ENCODE measurements around the gene NR1H2.
"Not testable (repeated sequence)": the region's sequence is repeated elsewhere in the genome, so short reads cannot be mapped to it uniquely, and the experiment has no call there.

The NR1H2 gene

GRCh38 chr19:50347089-50347581, 29.1 kb upstream of the NR1H2 start:
- not testable (repeated sequence) for DNase-seq

- no peak for DNase-seq
Measured at GRCh38 chr19:50349277-50350057, 26.8 kb upstream of the NR1H2 start.

- DNase-seq = no peak
Measured at GRCh38 chr19:50352242-50352641, 24.0 kb upstream of the NR1H2 start.

GRCh38 chr19:50353487-50353880, 22.8 kb upstream of the NR1H2 start:
- not testable (repeated sequence) for DNase-seq

GRCh38 chr19:50356691-50357177, 19.5 kb upstream of the NR1H2 start:
- no peak for DNase-seq

GRCh38 chr19:50357178-50358100, 18.8 kb upstream of the NR1H2 start:
- DNase-seq = peak; percentile 49

GRCh38 chr19:50358483-50359327, 17.6 kb upstream of the NR1H2 start:
- peak; percentile 48 for DNase-seq

GRCh38 chr19:50359328-50359818, 16.9 kb upstream of the NR1H2 start:
- no peak for DNase-seq

- no peak for DNase-seq
Measured at GRCh38 chr19:50361290-50362029, 14.8 kb upstream of the NR1H2 start.

- no peak for DNase-seq
Measured at GRCh38 chr19:50362030-50362412, 14.2 kb upstream of the NR1H2 start.

- DNase-seq = no peak
Measured at GRCh38 chr19:50362656-50363424, 13.4 kb upstream of the NR1H2 start.

- no peak for DNase-seq
Measured at GRCh38 chr19:50365434-50366306, 10.6 kb upstream of the NR1H2 start, which contains the start of gene NAPSA. NAPSA (minus strand) TSS chr19:50365639; CDS start chr19:50365621, 18 bp downstream.

GRCh38 chr19:50368649-50369570, 7.3 kb upstream of the NR1H2 start:
- peak; percentile 59 for DNase-seq

- no peak for DNase-seq
Measured at GRCh38 chr19:50371914-50372475, 4.3 kb upstream of the NR1H2 start.

GRCh38 chr19:50377051-50377461, 799 bp downstream of the NR1H2 start:
- DNase-seq = peak; percentile 5

GRCh38 chr19:50377517-50377916, 1.3 kb downstream of the NR1H2 start:
- no peak for DNase-seq

GRCh38 chr19:50378169-50378862, 2.1 kb downstream of the NR1H2 start:
- no peak for DNase-seq

- no peak for DNase-seq
Measured at GRCh38 chr19:50378863-50379236, 2.6 kb downstream of the NR1H2 start.
